OCI-LY7 (cell line): Measurements from ENCODE around the gene NFATC1. TPM values are rescaled to one million over a fixed set of nuclear protein-coding genes. Genes with fewer than 3 reads are reported as not detected.

ENCODE experiments used
- BruUV-seq: library from RNA; stranded (reverse); fragments of 400-500 nt; replicated peaks from 2 replicates; lab custom pipeline; 2021; lab: Mats Ljungman, UMichigan
- CTCF ChIA-PET: fragments of 300-600 bp; sonication (Branson Sonifier 250); formaldehyde crosslinking; loops from one replicate; lab custom pipeline; 2022; ENCODE audit warnings: antibody characterized with exemption; ENCODE audit not compliant: unreplicated experiment; lab: Charles Lee
- POLR2A ChIA-PET: fragments of 300-600 bp; sonication (Branson Sonifier 250); formaldehyde crosslinking; loops from one replicate; lab custom pipeline; 2022; ENCODE audit warnings: antibody characterized with exemption; lab: Charles Lee
- DNase-seq: peaks from one replicate; pipeline ENCODE4 v3.0.0-alpha.2; 2015; ENCODE audit warnings: low spot score
- H2AFZ ChIP-seq: fragments of 200-600 bp; sonication (generic), shearing (Covaris generic); 2 replicates; pipeline ENCODE4 v1.6.1; 2014; ENCODE audit warnings: mild to moderate bottlenecking, antibody characterized with exemption, low read length, moderate library complexity
- H3K27ac ChIP-seq: fragments of 200-600 bp; sonication (generic); 2 replicates; pipeline ENCODE4 v1.5.1; 2014; ENCODE audit warnings: mixed run types, low read depth, mild to moderate bottlenecking, moderate library complexity, low read length, inconsistent platforms; ENCODE audit not compliant: poor library complexity, severe bottlenecking
- H3K36me3 ChIP-seq: fragments of 200-600 bp; sonication (generic); 2 replicates; pipeline ENCODE4 v1.6.1; 2014; ENCODE audit warnings: mild to moderate bottlenecking, antibody characterized with exemption, low read length, moderate library complexity, mixed read lengths; ENCODE audit not compliant: insufficient read depth
- H3K4me1 ChIP-seq: fragments of 200-600 bp; sonication (generic); 2 replicates; pipeline ENCODE4 v1.5.1; 2014; ENCODE audit warnings: mild to moderate bottlenecking, low read length; ENCODE audit not compliant: insufficient read depth, poor library complexity, severe bottlenecking
- H3K4me2 ChIP-seq: fragments of 200-600 bp; sonication (generic); 2 replicates; pipeline ENCODE4 v1.6.1; 2014; ENCODE audit warnings: mild to moderate bottlenecking, low read length
- H3K4me3 ChIP-seq: fragments of 200-600 bp; sonication (generic); 2 replicates; pipeline ENCODE4 v1.5.1; 2014; ENCODE audit warnings: mild to moderate bottlenecking, low read depth, low read length; ENCODE audit not compliant: poor library complexity, severe bottlenecking
- H3K79me2 ChIP-seq: fragments of 200-600 bp; sonication (generic); 2 replicates; pipeline ENCODE4 v1.6.1; 2016; ENCODE audit warnings: low read depth, mild to moderate bottlenecking, low read length, moderate library complexity, mixed read lengths; ENCODE audit not compliant: insufficient read depth
- H3K9me2 ChIP-seq: fragments of 200-600 bp; sonication (generic); 2 replicates; pipeline ENCODE4 v1.6.1; 2016; ENCODE audit warnings: mild to moderate bottlenecking, low read length, mixed read lengths; ENCODE audit not compliant: insufficient read depth
- H3K9me3 ChIP-seq: fragments of 200-600 bp; sonication (generic); 2 replicates; pipeline ENCODE4 v1.6.1; 2014; ENCODE audit warnings: mild to moderate bottlenecking, mixed run types, low read length, mixed read lengths
- H4K20me1 ChIP-seq: fragments of 200-600 bp; sonication (generic); 2 replicates; pipeline ENCODE4 v1.6.1; 2014; ENCODE audit warnings: mild to moderate bottlenecking, antibody characterized with exemption, low read length, moderate library complexity, mixed read lengths; ENCODE audit not compliant: insufficient read depth
- CTCF ChIP-seq: fragments of 200-600 bp; sonication (generic); conservative IDR thresholded peaks from 2 replicates; pipeline ENCODE4 v1.5.1; 2014; ENCODE audit warnings: mild to moderate bottlenecking, antibody characterized with exemption, low read length, moderate library complexity, mixed read lengths
- EZH2phosphoT487 ChIP-seq: fragments of 200-600 bp; sonication (generic); IDR thresholded peaks from 2 replicates; pipeline ENCODE4 v1.6.1; 2018; ENCODE audit warnings: low read depth, borderline replicate concordance, mild to moderate bottlenecking, mixed run types, antibody characterized with exemption, low read length, moderate library complexity, mixed read lengths
- intact Hi-C: fragments of 100-400 bp; cut with micrococcal nuclease; formaldehyde crosslinking; loops from one replicate; pipeline ENCODE4 v1.10.0; 2022; ENCODE audit not compliant: unreplicated experiment
- total RNA-seq, 2 experiments: library from RNA; depleted of rRNA in 1 of 2; stranded (reverse); fragments of >200 nt in 1 of 2; shearing (Covaris generic) in 1 of 2; gene quantifications; 2 replicates each; pipeline ENCODE4 v1.2.3, GENCODE V29; 2014 to 2022

NFATC1 gene
- total RNA-seq, 2 experiments from 2014 or later: 23.6 to 50.4 TPM

- TF ChIP-seq EZH2phosphoT487 (no peak), CTCF (no peak)
- CTCF ChIA-PET: no interaction called here
- intact Hi-C loops: no loop called here
- H3K27ac ChIP-seq: no peak overlapping the region
- H3K4me2 ChIP-seq: no peak overlapping the region
- peaks cover 4% of the 10 kb centered on the region for H3K4me1 ChIP-seq
- no peaks in the 10 kb centered on the region for H3K9me3 ChIP-seq
- H3K36me3 ChIP-seq: no peaks in the 10 kb centered on the region
- H3K79me2 ChIP-seq: no peaks in the 10 kb centered on the region
- no peaks in the 10 kb centered on the region for H3K9me2 ChIP-seq
- H2AFZ ChIP-seq: no peak overlapping the region
- no TSS peak for BruUV-seq
- no peak for DNase-seq
- H4K20me1 ChIP-seq: no peaks in the 10 kb centered on the region
- POLR2A ChIA-PET: no interaction called here
- no peak overlapping the region for H3K4me3 ChIP-seq
Measured at GRCh38 chr18:79372991-79373390, 22.7 kb upstream of the NFATC1 start.

GRCh38 chr18:79373736-79374135 is 22.0 kb upstream of the NFATC1 start:
- no peak for DNase-seq
- H4K20me1 ChIP-seq: no peaks in the 10 kb centered on the region
- H3K4me3 ChIP-seq: no peak overlapping the region
- H3K36me3 ChIP-seq: no peaks in the 10 kb centered on the region
- no peaks in the 10 kb centered on the region for H3K9me3 ChIP-seq
- TF ChIP-seq EZH2phosphoT487 (no peak), CTCF (no peak)
- no peaks in the 10 kb centered on the region for H3K79me2 ChIP-seq
- CTCF ChIA-PET: no interaction called here
- intact Hi-C loops: no loop called here
- no TSS peak for BruUV-seq
- H3K27ac ChIP-seq: no peak overlapping the region
- POLR2A ChIA-PET: no interaction called here
- H3K9me2 ChIP-seq: no peaks in the 10 kb centered on the region
- no peak overlapping the region for H3K4me2 ChIP-seq
- no peak overlapping the region for H2AFZ ChIP-seq
- peaks cover 4% of the 10 kb centered on the region for H3K4me1 ChIP-seq

DNA sequence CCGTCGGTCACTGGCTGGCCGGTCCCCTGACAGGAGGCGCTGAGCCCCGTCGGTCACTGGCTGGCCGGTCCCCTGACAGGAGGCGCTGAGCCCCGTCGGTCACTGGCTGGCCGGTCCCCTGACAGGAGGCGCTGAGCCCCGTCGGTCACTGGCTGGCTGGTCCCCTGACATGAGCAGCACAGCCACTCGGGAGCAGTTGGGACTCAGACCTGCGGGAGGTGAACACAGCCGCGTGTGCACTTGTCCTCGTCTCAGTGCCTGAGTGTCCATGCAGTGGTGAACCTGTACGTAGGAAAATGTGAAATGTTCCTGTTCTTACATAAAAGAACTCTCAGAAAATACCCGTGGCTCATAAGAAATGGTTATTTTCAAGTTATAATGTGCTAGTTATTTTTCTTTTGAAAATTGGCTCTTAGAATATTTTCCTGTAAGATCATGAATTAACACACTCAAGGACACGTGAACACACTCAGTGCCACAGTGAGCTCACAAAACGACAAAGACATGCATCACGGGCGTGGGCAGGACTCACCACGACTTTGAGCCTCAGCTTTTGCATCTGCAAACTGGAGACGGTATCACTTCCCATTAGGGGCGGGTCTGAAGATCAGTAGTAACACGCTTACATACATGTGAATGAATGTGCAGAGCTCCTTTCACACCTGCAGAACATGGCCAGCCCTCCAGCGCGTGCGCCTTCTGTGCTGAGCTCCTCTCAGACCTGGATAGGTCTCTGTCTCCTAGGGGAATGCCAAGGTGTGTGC is 21.1 kb upstream of the NFATC1 start:
- Histone ChIP-seq H4K20me1 (no peaks in the 10 kb centered on the region), H3K4me1 (peaks cover 8% of the 10 kb centered on the region), H3K9me3 (no peaks in the 10 kb centered on the region), H3K79me2 (no peaks in the 10 kb centered on the region), H3K4me2 (no peak overlapping the region), H3K36me3 (no peaks in the 10 kb centered on the region), H3K4me3 (no peak overlapping the region), H2AFZ (no peak overlapping the region), H3K27ac (no peak overlapping the region), H3K9me2 (no peaks in the 10 kb centered on the region)
- no peak for TF ChIP-seq EZH2phosphoT487
- no peak for TF ChIP-seq CTCF
- ChIA-PET POLR2A (no interaction called here), CTCF (interaction anchor here (0.5 kb wide), 1 partner anchor 53 kb away, joined by 3 read pairs; no protein-coding TSS in a partner anchor)
- BruUV-seq: no TSS peak
- no peak for DNase-seq
- intact Hi-C loops: loop anchor here (5.0 kb wide), 1 partner anchor 387 kb away; no protein-coding TSS in a partner anchor
